ENCODE measurements around the gene C6orf47.

The C6orf47 gene

GRCh38 chr6:31617010-31617409 lies 43.6 kb downstream of the C6orf47 start:
- no peak overlapping the region for H3K4me3 ChIP-seq (ENCODE audit: low read depth, low read length)

- no peak overlapping the region for H3K4me3 ChIP-seq (ENCODE audit: low read depth, low read length)
Observed at GRCh38 chr6:31615748-31616147, 44.8 kb downstream of the C6orf47 start.

- no peak within 1 kb of the TSS for H3K4me3 ChIP-seq (ENCODE audit: low read depth, low read length)
Observed at GRCh38 chr6:31614684-31615578, 45.6 kb downstream of the C6orf47 start, which contains the start of gene AIF1. Gene AIF1, plus strand, starts transcription at chr6:31615234. Its CDS starts 96 bp downstream, at chr6:31615330.

GRCh38 chr6:31614075-31614619 lies 46.4 kb downstream of the C6orf47 start:
- H3K4me3 ChIP-seq (ENCODE audit: low read depth, low read length) = no peak overlapping the region

DNA sequence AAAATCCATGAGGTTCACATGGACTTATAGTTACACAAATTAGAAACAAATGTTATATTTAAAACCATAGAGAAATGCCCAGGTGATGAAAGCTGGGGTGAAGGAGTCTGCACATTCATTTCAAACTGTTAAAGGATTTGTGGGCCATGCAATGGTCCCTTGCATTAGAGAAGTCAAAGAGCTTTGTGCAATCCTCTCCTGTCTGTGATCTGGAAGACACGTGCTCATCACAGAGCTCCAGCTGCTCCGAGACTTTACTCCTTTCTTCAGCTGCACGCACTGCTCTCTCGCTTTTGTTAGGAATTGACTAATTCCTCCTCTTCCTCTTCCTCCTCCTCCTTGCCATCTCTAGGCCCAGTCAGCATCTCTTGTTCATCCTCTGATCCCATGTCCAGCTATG lies 49.6 kb downstream of the C6orf47 start:
- no peak overlapping the region for H3K4me3 ChIP-seq (ENCODE audit: low read depth, low read length)

DNA sequence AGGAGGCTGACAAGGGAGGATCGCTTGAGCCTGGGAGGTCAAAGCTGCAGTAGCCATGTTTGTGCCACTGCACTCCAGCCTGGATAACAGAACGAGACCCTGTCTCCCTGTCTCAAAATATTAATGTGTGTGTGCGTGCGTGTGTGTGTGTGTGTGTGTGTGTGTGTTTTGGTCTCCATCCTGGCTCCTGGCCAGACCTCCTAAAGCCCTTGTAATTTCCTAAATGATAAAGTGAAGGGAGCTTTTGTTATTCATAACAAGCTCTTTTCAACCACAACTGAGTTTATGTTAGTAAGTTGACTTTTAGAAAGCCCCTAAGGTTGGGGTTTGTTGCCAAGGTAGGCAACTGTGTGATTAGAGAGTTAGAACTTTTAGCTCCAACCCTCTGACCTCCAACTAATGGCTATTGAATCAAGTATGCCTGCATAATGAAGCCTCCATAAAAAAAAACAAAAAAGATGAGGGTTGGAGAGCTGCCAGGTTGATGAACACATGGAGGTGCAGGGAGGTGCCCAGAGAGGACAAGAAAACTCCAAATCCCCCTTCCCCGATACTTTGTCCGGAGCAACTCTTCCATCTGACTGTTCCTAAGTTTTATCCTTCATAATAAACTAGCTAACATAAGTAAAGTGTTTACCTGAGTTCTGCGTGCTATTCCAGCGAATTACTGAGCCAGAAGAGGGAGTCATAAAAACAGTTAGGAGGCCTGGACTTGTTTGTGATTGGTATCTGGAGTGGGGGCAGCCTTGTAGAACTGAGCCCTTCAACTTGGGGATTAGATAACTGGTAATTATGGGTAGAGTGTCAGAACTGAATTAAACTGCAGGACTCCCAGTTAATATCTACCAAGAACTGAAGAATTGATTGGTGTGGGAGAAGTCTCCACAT lies 50.8 kb downstream of the C6orf47 start:
- H3K4me3 ChIP-seq (ENCODE audit: low read depth, low read length) = no peak overlapping the region

Measured in iPS-11a (cell line).